Stimulated activated CD4-positive, alpha-beta T cell treated with anti-CD3 and anti-CD28 coated beads, TNF-alpha, amount 100 ng/mL, for 1 hour (primary cell): ENCODE measurements around the gene TNIK.

Experiments
- DNase-seq, 3 donors: peaks; one replicate each; pipeline ENCODE4 v3.0.0-alpha.2; 2020; ENCODE audit warnings: low read depth in 3 of 3, low spot score in 1 of 3

Gene TNIK

DNA sequence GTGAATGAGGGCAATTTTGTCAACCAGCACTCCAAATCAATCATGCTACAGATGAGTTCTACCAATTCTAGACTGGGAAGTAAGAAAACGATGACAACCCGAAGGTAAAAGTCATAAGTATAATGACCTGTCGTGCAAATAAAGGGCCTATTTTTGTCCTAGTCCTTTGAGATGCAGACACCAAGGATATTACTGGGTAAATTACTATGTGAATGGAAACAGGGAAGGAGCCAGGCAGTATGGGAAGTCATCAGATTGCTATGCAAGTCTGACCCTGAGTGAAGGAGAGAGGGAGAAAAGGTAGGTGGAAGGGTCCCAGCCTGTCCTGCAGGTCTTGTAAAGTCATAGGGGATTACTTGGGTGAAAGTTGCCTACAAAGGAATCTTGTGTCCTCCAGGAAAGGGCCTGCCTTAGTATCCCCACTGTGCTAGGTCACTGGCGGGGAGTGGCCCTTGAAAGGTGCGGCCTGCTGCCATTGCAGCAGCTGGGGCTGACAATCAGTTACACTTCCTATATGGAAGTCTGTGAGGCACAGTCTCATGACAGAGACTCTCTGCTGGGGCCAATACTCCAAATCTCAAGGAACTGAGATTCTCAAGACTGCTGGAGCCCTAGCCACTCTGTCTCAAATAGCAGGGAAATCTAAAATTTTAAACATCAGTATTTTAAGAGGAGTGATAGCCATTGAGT lies 283.8 kb downstream of the TNIK start:
- DNase-seq = no peak

DNA sequence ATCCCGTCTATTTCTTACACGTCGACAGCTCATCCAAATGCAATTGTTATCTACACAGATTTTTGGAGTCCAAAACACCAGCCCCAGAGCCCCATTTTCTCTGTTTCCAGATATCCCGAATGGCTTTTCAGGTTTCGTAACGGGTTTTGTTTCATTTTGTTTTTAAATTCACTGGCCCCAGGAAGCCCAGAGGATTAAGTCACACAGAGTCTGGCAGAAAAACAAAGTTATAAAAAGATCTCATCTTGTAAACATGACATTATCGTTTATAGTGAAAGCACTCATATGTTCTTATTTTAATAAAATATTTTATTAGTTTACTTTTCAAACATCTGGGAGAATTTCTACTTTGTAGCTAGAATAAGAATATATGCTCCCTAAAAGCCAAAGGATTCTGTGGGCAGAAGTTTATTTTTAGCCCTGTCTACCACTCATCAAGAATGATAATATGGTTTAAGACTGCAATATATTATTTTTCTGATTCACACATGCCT lies 284.4 kb downstream of the TNIK start:
- no peak for DNase-seq

DNA sequence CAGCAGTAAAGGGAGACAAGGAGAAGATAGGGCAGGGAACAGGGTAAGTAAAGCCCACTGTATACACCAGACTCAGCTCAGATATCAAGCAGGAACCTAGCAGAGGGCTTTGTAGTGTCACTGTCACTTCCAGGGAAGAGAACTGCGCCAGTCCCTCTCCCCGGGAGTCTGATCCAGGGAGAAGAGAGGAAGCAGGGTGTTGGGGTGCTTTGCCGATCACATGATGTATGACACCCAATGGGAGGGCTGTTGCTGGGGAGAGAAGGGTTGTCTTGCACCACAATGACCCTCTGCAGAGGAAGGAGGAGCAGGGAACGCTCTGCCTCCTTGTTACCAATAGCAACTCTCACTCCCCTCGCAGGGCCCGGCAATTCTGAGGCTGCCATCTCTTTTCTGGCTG lies 286.5 kb downstream of the TNIK start:
- DNase-seq = no peak

DNA sequence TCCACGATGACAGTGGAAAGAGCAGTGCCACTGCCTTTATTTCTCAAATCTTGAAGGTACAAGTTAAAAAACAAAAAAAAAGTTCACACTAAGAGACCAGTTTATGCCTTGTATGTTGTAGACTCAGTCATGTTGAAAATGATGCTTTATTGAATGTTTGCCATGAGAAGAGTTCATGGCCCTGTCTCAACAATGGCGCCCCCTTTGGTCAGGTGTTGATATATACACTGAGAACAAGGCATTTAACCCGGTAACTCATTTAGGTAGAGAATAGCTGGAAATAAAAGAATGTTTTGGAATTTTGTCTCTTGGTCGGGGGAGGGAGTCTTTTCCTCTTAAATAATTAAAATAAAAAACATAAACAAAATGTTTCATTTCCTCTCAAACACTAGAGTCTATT lies 288.1 kb downstream of the TNIK start:
- no peak for DNase-seq

DNA sequence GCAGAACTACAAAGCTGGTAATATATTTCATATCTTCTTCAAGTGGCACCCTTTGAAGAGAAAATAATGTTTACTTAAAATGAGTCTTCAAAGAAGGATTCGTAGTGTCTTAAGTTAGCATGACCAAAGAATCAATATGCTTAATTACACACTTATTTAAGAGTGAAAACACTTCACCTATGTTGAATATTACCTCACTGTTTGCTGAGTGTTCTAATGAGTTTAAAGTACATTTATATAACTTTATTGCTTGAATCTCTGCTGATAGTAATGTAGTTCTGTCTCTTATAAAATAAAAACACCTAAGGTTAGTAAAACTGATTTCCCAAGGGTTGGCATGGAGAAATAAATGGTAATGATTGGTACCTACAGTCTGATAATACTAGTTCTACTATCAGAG lies 290.3 kb downstream of the TNIK start:
- DNase-seq = no peak

DNA sequence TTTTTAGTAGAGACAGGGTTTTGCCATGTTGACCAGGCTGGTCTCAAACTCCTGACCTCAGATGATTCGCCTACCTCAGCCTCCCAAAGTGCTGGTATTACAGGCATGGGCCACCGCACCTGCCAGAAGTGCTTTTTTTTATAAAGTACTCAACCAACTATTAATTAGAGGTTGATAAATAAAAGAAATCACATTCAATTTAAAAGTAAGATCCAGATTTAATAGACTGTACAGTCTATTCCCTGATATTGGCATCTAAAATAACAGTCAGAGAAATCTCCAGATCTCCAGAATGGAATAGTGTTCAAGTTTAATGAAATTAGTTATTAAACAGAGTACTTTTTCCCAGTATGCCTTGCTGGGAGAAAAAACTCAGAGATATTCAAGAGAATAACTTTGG lies 290.8 kb downstream of the TNIK start:
- no peak for DNase-seq

DNA sequence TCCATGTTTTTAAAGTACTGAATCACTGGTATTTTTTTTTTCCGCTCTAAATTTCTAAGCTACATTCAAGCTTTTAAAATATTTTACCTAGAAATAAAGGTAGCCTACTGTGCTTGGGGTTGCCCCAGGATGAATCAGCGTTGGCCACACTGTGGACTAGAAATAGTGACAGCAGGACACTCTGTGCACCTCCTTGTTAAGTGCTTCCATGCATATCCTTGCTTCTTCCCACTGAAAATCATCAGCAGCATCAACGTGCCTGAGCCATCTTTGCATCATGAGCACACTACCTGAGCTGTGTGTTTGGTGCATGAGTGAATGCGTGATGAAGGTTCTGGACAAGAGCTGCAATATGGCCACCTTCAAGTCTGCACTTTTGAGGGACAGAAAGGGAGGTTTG lies 291.7 kb downstream of the TNIK start:
- no peak for DNase-seq

DNA sequence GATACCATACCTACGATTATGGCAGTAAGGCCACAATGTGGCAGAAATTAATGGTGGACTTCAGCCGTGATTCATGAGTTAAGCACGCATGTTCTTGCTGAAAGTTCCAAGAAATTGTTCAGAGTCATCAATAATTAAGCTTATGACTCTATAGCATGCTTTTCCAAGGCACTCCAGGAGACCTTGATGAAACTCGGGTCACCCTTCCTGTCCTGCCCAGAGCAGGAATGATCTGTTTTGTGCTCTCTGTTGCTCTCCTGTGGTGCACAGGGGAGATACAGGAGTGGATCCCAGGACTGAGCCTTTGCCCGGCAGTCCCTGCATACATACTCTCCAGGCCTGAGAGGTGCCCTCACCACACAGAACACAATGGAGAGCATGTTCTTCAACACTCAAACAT lies 292.1 kb downstream of the TNIK start:
- DNase-seq = no peak

DNA sequence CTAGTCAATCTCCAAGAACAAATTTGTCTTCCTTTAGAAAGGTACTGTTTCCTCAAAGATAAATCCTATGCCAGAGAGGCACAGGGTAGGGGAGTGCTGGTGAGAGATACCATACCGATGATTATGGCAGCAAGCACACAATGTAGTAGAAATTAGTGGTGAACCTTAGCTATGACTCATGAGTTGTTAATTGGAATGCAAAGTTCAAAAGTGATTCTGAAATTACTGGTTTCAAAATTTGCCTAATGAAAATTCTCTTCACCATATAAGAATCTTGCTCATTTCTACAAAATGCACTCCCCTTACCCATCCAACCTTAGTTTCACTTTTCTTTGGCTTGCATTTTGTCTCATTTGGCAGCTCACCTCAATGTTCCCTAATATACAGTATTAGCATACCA lies 294.2 kb downstream of the TNIK start:
- DNase-seq = no peak

DNA sequence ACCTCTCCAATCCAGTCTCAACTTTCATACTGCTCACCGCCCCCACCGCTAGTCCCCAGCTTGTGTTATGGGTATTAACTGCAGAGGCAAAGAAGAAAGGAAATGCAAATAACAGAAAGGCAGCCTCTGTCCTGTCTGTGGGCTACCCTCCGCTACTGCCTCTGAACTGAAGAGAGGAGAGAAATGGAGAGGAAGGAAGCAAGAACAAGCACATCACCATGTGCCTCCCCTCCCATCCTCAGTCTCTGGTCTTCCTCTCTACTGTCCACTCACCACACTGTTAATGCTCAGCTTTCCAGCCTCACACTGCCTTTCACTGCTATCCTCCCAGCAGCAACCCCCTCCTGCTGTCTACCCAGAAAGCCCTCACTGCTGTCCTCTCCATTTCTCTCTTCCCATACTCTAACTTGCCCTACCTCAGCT lies 294.7 kb downstream of the TNIK start:
- no peak for DNase-seq

DNA sequence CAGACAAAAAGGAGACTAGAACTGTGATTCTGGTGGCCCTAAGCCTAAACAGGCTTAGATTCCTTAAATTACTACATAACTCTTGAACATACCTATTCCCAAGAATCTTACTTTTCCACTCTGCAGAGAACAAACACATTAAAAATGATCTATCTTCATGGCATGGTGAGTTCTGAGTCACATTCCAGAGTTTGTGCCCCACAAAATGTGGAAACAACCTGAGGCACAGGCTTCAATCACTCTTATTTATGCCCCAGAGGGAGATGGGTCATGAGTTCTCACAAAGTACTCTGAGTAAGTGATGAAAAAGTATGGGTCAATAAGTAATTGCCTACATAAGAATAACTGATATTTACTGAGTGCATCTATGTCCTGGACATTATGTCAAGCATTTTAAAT lies 296.1 kb downstream of the TNIK start:
- no peak for DNase-seq

DNA sequence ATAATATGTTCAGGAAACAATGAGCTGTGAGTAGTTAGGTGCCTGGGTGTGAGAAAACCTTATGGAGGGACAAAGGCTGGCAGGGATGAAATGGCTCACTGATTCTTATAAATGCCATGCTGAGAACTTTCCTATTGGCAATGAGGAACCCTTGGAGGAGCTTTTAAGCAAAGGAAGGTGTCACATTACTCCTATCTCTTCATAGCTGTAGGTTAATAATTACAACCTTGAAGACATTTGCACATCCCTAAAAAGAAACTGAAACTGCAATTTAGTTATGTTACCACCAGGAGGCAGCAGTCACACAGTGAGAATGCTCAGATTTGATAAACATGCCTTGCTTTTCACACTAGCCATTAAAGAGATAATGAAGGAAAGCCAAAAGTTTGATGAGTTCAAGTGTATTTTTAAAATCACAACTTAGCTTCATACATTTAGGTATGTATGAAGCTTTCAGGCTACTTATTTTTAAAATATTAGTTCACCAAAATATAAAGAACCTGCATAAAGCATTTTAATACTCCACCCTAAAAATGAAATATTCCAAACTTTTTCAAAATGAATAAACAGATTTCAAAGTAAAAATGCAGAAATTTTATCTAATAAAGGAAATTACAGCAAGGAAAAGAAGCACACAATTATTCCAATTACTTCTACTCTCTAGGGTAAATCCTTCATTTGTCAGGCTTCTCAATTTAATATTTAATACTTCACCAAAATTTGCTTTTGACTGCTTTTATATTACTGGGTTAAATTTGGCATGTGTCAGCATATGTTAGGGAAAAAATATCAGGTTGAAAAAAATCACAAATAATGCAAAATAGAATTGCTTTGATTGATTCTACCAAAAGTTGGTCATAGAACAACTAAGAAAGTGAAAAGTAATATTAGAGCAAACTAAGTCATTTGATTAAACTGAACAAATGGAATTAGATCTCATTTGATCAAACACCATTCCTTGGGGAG lies 296.8 kb downstream of the TNIK start:
- DNase-seq = no peak

DNA sequence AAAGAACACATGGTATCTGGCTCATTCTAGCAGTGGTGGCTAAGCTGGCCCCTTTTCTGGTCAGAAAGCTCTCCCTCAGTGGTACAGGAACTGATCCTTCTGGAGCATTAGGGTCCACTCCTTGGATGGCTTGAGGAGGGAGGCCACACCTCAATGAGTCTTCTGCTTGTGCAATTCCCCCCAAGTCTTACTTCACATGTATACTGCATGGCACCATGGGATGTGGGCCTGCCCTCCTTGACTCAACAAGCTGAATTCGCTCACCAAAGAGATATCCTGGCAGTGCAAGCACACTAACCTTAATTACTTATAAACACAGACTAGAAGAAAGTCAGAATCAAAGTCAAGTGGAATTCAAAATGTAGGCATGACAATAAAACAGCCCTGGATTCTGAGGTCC lies 299.9 kb downstream of the TNIK start:
- no peak for DNase-seq

DNA sequence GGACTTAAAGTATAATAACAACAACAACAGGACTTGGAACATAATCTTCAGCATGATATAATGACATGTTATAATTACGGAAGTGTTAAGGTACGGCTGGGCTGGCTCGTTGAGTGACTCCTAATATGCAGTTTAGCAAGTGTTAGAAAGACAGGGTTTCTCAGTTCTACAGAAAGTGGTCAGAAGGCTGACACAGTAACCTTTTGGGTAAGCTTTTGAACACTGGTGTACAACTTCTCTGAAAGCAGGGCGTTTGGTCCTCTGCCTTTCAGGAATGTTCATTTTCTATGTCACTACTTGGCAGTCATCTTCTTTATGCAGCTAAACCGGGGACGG lies 300.4 kb downstream of the TNIK start:
- no peak for DNase-seq

DNA sequence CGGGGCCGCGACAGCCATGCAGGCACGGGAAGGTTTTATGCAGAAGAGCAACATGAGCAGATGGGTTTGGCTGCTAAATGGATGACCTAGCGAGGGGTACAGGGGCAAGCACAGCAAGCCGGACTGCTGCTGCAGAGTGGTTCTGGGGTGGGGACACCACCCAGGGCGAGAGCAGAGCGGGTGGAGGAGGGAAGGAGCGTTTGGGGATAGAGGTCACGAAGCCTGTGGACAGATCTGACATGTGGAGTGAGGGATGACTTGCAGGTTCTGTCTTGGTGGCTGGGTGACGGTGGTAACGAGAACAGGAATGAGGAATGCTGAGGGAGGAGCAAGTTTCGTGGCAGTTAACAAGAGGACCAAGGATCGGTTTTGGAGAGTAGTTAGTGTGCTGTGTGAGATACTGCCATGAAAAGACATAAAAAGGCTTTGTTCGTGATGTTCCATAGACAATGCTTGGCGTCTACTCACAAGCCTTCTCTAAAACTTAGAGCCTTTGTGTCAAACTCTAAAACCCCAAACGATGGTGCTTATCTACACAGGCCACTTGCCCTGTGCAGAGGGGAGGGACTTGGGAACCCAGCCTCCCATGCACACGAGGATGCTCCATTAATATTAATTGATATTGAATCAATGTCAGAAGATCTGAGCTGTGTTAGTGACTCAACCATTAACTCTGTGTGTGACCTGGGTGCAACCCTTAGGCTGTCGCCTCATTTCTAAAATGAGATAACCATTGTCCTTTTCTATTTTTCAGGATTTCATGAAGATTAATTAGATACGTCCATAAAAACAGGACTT lies 301.0 kb downstream of the TNIK start:
- DNase-seq = no peak

DNA sequence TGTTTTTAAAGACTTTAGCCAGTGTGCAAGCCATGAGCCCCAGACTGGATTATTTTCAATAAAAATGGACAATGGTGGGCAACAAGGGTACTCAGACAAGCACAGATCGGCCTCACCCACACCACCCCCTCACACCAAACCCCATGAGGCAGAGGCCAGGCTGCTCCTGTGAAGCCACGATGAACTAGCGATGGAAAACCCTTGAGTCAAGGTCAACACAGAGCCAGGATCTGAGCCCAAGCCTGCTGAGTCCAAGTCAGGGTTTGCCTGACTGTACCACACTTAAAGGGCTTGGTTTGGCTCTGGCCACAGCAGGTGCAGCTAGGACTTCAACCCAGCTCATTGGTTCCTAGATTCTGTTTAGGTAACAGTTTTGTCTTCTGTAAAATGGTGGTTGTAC lies 302.2 kb downstream of the TNIK start:
- DNase-seq = no peak

DNA sequence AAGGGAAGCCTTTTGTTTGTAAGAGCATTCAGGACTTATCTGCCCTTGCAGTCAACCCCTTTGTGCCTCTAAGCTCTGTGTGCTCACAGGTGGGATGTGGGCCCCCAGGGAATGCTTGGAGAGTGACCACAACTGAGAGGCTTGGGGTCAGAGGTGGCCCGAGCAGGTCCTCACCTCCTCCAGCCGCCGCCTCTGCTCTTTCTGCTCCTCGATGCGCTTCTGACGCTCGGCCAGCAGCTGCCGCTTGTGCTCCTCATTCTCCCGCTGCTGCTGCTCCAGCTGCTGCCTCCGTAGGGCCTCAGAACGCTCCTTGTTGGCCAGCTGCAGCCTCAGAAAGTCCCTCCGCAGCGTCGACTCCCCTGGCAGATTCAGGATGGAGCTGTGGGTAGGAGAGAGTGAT lies 302.9 kb downstream of the TNIK start:
- no peak for DNase-seq

DNA sequence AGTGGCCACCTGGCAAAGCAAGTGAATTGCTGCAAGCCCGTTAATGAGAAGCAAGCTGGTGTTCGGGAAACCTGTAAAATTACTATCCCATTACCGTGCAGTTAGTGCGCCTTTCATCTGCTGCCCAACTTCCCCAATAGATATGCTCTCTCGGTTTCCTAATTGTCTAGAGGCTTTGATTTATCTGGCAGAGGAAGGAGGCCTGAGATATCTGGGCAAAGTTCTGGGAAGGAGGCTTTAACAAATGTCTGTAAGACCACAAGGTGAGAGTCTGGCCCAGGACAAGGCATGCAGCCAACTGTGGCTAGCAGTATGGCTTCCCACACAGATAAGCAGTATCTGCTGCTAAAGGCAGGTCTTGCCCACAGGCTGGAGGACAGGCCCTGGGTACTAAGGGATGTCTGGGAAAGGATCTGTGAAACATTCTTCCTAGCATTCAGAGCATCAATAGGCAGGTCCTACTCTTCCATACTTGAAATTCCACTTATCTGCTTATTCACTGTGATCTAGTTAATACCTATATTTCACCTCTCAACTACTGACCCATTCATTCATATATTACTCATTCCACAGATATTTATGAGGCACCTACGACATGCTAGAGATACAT lies 303.7 kb downstream of the TNIK start:
- DNase-seq = no peak

DNA sequence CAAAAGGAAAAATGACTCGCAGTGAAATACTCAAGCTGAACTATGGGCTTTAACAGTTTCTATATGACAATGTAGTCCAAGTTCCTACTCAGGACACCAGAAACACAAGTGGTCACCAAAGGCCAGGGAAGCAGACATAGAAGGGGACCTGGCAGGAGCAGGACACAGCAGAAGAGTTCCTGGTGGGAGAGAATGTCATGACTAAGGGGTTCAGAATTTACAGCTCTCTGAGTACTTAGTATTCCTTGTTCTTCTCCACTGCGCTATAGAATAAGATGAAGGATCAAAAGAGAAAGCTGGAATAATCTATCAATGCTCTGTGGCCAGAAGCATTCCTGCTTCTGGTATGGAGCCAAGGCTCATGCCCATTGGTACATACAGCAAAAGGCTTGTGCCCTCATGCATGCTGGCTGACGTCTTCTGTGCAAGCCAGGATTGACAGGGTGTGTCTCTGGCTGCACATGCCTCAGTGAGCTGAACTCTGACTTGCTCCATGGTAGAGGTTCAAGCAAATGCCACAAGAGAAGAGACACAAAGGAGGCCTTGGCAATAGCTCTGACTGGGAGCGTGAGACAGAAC lies 305.0 kb downstream of the TNIK start:
- DNase-seq = no peak

DNA sequence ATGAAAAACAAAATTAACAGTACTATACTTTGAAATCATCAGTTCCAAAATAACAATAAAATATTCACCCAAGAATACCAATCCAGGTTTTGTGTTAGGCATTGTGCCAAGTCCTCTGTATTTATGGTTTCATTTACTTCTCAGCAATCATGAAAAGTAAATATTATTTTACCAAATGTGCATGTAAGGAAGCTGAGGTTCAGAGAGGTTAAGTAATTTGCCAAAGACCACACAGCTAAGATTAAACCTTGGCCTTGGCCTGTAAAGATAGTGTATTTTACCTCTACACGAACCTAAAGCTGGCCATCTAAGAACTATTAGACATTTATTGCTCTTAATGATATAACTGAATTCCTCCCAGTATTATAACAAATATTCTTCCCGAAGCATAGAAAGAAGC lies 309.3 kb downstream of the TNIK start:
- DNase-seq = no peak

DNA sequence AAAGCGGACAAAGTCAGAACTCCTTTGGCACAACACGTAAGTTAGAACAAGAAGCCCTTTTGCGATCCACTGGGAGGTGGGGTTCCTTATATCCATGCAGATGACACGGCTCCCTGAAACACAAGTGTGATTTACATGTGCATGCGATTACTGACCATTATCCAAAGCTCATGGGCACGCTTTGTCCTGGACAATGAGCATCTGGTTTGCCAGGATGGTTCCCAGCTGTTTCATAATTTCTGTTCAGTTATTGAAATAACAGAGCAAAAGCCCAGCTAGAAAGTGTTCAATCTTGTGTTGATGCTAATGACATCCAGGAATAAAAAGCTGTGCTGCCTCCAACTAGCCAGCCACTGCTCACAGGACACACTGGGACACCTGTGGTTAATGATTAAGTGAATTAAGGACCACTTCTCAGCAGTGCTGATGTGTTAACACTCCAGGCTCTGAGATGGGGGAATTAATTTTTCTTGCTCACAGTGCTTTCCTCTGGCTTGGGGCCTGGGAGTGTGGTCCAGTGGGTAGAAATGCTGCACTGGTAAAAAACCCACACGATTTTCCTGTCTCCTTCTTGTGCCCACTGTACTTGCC lies 310.6 kb downstream of the TNIK start:
- no peak for DNase-seq
